HCT116 (cell line): ENCODE data around the gene AGAP2.

Source experiments
- CTCF ChIP-seq, 3 experiments: fragments of 200-600 bp in 1 of 3; sonication (generic) in 1 of 3; IDR thresholded peaks in 2 of 3; conservative IDR thresholded peaks in 1 of 3; 2 replicates each; pipeline ENCODE4 v1.5.1; 2012 to 2017; ENCODE audit warnings: low read depth in 2 of 3, low read length in 2 of 3, antibody characterized with exemption in 1 of 3, borderline replicate concordance in 1 of 3, control low read depth in 1 of 3, mild to moderate bottlenecking in 1 of 3, mixed read lengths in 1 of 3, mixed run types in 1 of 3, moderate library complexity in 1 of 3; ENCODE audit not compliant: insufficient read depth in 1 of 3
- EGR1 ChIP-seq: IDR thresholded peaks from 2 replicates; pipeline ENCODE4 v1.6.1; 2012; ENCODE audit warnings: low read depth
- ELF1 ChIP-seq: IDR thresholded peaks from 2 replicates; pipeline ENCODE4 v1.6.1; 2012; ENCODE audit warnings: low read depth, borderline replicate concordance
- EZH2 ChIP-seq: fragments of 200-600 bp; sonication (generic); IDR thresholded peaks from 2 replicates; pipeline ENCODE4 v1.6.1; 2017; ENCODE audit warnings: antibody characterized with exemption, mixed run types
- JUND ChIP-seq: IDR thresholded peaks from 2 replicates; pipeline ENCODE4 v1.6.1; 2012
- MAX ChIP-seq: IDR thresholded peaks from 2 replicates; pipeline ENCODE4 v1.6.1; 2012
- POLR2A ChIP-seq: IDR thresholded peaks from 2 replicates; pipeline ENCODE4 v1.7.0; 2011; ENCODE audit warnings: borderline replicate concordance; ENCODE audit not compliant: insufficient read depth, insufficient read length; ENCODE audit errors: extremely low read depth
- POLR2AphosphoS5 ChIP-seq: IDR thresholded peaks from 2 replicates; pipeline ENCODE4 v1.6.1; 2011; ENCODE audit warnings: mild to moderate bottlenecking, low read depth, low read length, moderate library complexity
- RAD21 ChIP-seq: IDR thresholded peaks from 2 replicates; pipeline ENCODE4 v1.6.1; 2012; ENCODE audit warnings: low read depth, mild to moderate bottlenecking
- REST ChIP-seq: IDR thresholded peaks from 2 replicates; pipeline ENCODE4 v1.6.1; 2012; ENCODE audit warnings: low read depth
- SP1 ChIP-seq: IDR thresholded peaks from 2 replicates; pipeline ENCODE4 v1.6.1; 2012; ENCODE audit warnings: low read depth
- SRF ChIP-seq: IDR thresholded peaks from 2 replicates; pipeline ENCODE4 v1.6.1; 2012; ENCODE audit warnings: low read depth
- ZBTB33 ChIP-seq: IDR thresholded peaks from 2 replicates; pipeline ENCODE4 v1.6.1; 2011; ENCODE audit warnings: mild to moderate bottlenecking, low read length, moderate library complexity; ENCODE audit not compliant: insufficient replicate concordance; ENCODE audit errors: extremely low read depth
- ZFX ChIP-seq: fragments of 450-650 bp; IDR thresholded peaks from 2 replicates; pipeline ENCODE4 v1.6.1; 2017

- TF ChIP-seq POLR2AphosphoS5 (no peak), RAD21 (no peak), MAX (no peak), POLR2A (no peak), CTCF (IDR thresholded peaks at IDR 0.05 in 2 of 3, conservative IDR thresholded peaks at IDR 0.05 in 1 of 3; ENCODE audit: borderline replicate concordance in 1 of 3, insufficient read depth in 1 of 3, low read depth in 2 of 3, low read length in 2 of 3) (no peak), SP1 (no peak), EZH2 (no peak), EGR1 (no peak), SRF (no peak), ZBTB33 (no peak), JUND (no peak), ZFX (no peak), REST (no peak), ELF1 (no peak)
These were observed 22.2 kb downstream of the AGAP2 start for GRCh38 chr12:57716305-57716704.
